ENCODE measurements around the gene MSL1.

The MSL1 gene

GRCh38 chr17:40098846-40099618, 22.7 kb upstream of the MSL1 start:
- Histone ChIP-seq H3K56ac (ENCODE audit: low read length) (peak overlapping the region; percentile 76), H2BK120ac (ENCODE audit: low read depth, low read length) (no peak overlapping the region), H3K4ac (ENCODE audit: low read depth, low read length) (peak overlapping the region; percentile 29), H2BK5ac (ENCODE audit: low read length) (peak overlapping the region; percentile 58), H3K4me2 (ENCODE audit: low read length) (peak overlapping the region; percentile 63), H2BK15ac (replicated peaks; ENCODE audit: low read depth) (no peak overlapping the region), H4K5ac (ENCODE audit: low read length) (peak overlapping the region; percentile 63), H3K23ac (ENCODE audit: low read length) (no peak overlapping the region), H2AK5ac (ENCODE audit: low read length) (peak overlapping the region; percentile 40), H3K27ac (ENCODE audit: low read depth, low read length) (no peak overlapping the region), H3K36me3 (ENCODE audit: control insufficient read depth, insufficient read depth, low read length) (no peaks in the 10 kb centered on the region), H3K4me1 (ENCODE audit: control insufficient read depth, low read depth, low read length) (peaks cover 14% of the 10 kb centered on the region), H3K27me3 (ENCODE audit: insufficient read depth, low read length, poor library complexity) (no peaks in the 10 kb centered on the region), H4K8ac (ENCODE audit: low read depth, low read length) (no peak overlapping the region), H3K4me3 (ENCODE audit: low read length) (no peak overlapping the region), H3K79me2 (ENCODE audit: control insufficient read depth, insufficient read depth, low read length) (no peaks in the 10 kb centered on the region), H3K9ac (ENCODE audit: low read length) (peak overlapping the region; percentile 36), H3K79me1 (ENCODE audit: low read length) (no peaks in the 10 kb centered on the region), H3K18ac (ENCODE audit: low read length) (peak overlapping the region; percentile 22)
- DNase-seq: peak; percentile 99
- WGBS (ENCODE audit: extremely low coverage, insufficient coverage, low lambda C conversion rate): 100% methylated on average over 1 of the region's 52 CpGs

GRCh38 chr17:40099619-40100418, 22.0 kb upstream of the MSL1 start:
- peak overlapping the region; percentile 63 for H3K4me2 ChIP-seq (ENCODE audit: low read length)
- H3K23ac ChIP-seq (ENCODE audit: low read length): no peak overlapping the region
- no CpG with 5 or more reads among the region's 31 CpGs for WGBS (ENCODE audit: extremely low coverage, insufficient coverage, low lambda C conversion rate)
- H3K36me3 ChIP-seq (ENCODE audit: control insufficient read depth, insufficient read depth, low read length): no peaks in the 10 kb centered on the region
- peak overlapping the region; percentile 89 for H3K56ac ChIP-seq (ENCODE audit: low read length)
- no peak overlapping the region for H2BK5ac ChIP-seq (ENCODE audit: low read length)
- H3K79me2 ChIP-seq (ENCODE audit: control insufficient read depth, insufficient read depth, low read length): no peaks in the 10 kb centered on the region
- no peak overlapping the region for H4K8ac ChIP-seq (ENCODE audit: low read depth, low read length)
- no peak overlapping the region for H4K5ac ChIP-seq (ENCODE audit: low read length)
- H3K4me3 ChIP-seq (ENCODE audit: low read length): peak overlapping the region; percentile 22
- no peak overlapping the region for H2BK15ac ChIP-seq (replicated peaks; ENCODE audit: low read depth)
- H3K18ac ChIP-seq (ENCODE audit: low read length): no peak overlapping the region
- no peak overlapping the region for H3K4ac ChIP-seq (ENCODE audit: low read depth, low read length)
- DNase-seq: no peak
- H3K27me3 ChIP-seq (ENCODE audit: insufficient read depth, low read length, poor library complexity): no peaks in the 10 kb centered on the region
- no peaks in the 10 kb centered on the region for H3K79me1 ChIP-seq (ENCODE audit: low read length)
- peaks cover 14% of the 10 kb centered on the region for H3K4me1 ChIP-seq (ENCODE audit: control insufficient read depth, low read depth, low read length)
- peak overlapping the region; percentile 65 for H3K9ac ChIP-seq (ENCODE audit: low read length)
- no peak overlapping the region for H3K27ac ChIP-seq (ENCODE audit: low read depth, low read length)
- no peak overlapping the region for H2AK5ac ChIP-seq (ENCODE audit: low read length)
- no peak overlapping the region for H2BK120ac ChIP-seq (ENCODE audit: low read depth, low read length)

- Histone ChIP-seq H3K79me2 (ENCODE audit: control insufficient read depth, insufficient read depth, low read length) (no peaks in the 10 kb centered on the region), H3K18ac (ENCODE audit: low read length) (no peak within 1 kb of the TSS), H3K4me3 (ENCODE audit: low read length) (peak within 1 kb of the TSS; percentile 25), H3K27ac (ENCODE audit: low read depth, low read length) (no peak within 1 kb of the TSS), H4K8ac (ENCODE audit: low read depth, low read length) (no peak within 1 kb of the TSS), H3K27me3 (ENCODE audit: insufficient read depth, low read length, poor library complexity) (no peaks in the 10 kb centered on the region), H3K23ac (ENCODE audit: low read length) (no peak within 1 kb of the TSS), H3K4me2 (ENCODE audit: low read length) (peak within 1 kb of the TSS; percentile 84), H3K56ac (ENCODE audit: low read length) (peak within 1 kb of the TSS; percentile 89), H3K9ac (ENCODE audit: low read length) (peak within 1 kb of the TSS; percentile 66), H3K4me1 (ENCODE audit: control insufficient read depth, low read depth, low read length) (peaks cover 14% of the 10 kb centered on the region), H2BK5ac (ENCODE audit: low read length) (no peak within 1 kb of the TSS), H3K79me1 (ENCODE audit: low read length) (no peaks in the 10 kb centered on the region), H2AK5ac (ENCODE audit: low read length) (no peak within 1 kb of the TSS), H2BK15ac (replicated peaks; ENCODE audit: low read depth) (no peak within 1 kb of the TSS), H3K36me3 (ENCODE audit: control insufficient read depth, insufficient read depth, low read length) (no peaks in the 10 kb centered on the region), H4K5ac (ENCODE audit: low read length) (no peak within 1 kb of the TSS), H3K4ac (ENCODE audit: low read depth, low read length) (no peak within 1 kb of the TSS), H2BK120ac (ENCODE audit: low read depth, low read length) (no peak within 1 kb of the TSS)
- DNase-seq: no peak
- no CpG with 5 or more reads among the region's 16 CpGs for WGBS (ENCODE audit: extremely low coverage, insufficient coverage, low lambda C conversion rate)
Measured at GRCh38 chr17:40100419-40100668, 21.4 kb upstream of the MSL1 start, which contains the start of gene NR1D1. Gene NR1D1, minus strand, starts transcription at chr17:40100589. Its CDS starts 495 bp downstream, at chr17:40100094.

GRCh38 chr17:40100669-40101366, 21.0 kb upstream of the MSL1 start:
- no peaks in the 10 kb centered on the region for H3K36me3 ChIP-seq (ENCODE audit: control insufficient read depth, insufficient read depth, low read length)
- H3K23ac ChIP-seq (ENCODE audit: low read length): no peak overlapping the region
- H3K56ac ChIP-seq (ENCODE audit: low read length): peak overlapping the region; percentile 83
- H3K4ac ChIP-seq (ENCODE audit: low read depth, low read length): no peak overlapping the region
- H3K9ac ChIP-seq (ENCODE audit: low read length): peak overlapping the region; percentile 66
- H2BK5ac ChIP-seq (ENCODE audit: low read length): no peak overlapping the region
- no peaks in the 10 kb centered on the region for H3K79me2 ChIP-seq (ENCODE audit: control insufficient read depth, insufficient read depth, low read length)
- H3K4me1 ChIP-seq (ENCODE audit: control insufficient read depth, low read depth, low read length): peaks cover 14% of the 10 kb centered on the region
- no peak overlapping the region for H2AK5ac ChIP-seq (ENCODE audit: low read length)
- H3K4me2 ChIP-seq (ENCODE audit: low read length): peak overlapping the region; percentile 84
- no peak overlapping the region for H4K8ac ChIP-seq (ENCODE audit: low read depth, low read length)
- peak overlapping the region; percentile 25 for H3K4me3 ChIP-seq (ENCODE audit: low read length)
- no peak overlapping the region for H2BK15ac ChIP-seq (replicated peaks; ENCODE audit: low read depth)
- no peak overlapping the region for H3K18ac ChIP-seq (ENCODE audit: low read length)
- no CpG with 5 or more reads among the region's 25 CpGs for WGBS (ENCODE audit: extremely low coverage, insufficient coverage, low lambda C conversion rate)
- H4K5ac ChIP-seq (ENCODE audit: low read length): no peak overlapping the region
- H3K27me3 ChIP-seq (ENCODE audit: insufficient read depth, low read length, poor library complexity): no peaks in the 10 kb centered on the region
- H3K27ac ChIP-seq (ENCODE audit: low read depth, low read length): no peak overlapping the region
- DNase-seq: peak; percentile 99
- H2BK120ac ChIP-seq (ENCODE audit: low read depth, low read length): no peak overlapping the region
- no peaks in the 10 kb centered on the region for H3K79me1 ChIP-seq (ENCODE audit: low read length)

GRCh38 chr17:40101367-40102210, 20.2 kb upstream of the MSL1 start:
- H3K79me2 ChIP-seq (ENCODE audit: control insufficient read depth, insufficient read depth, low read length): no peaks in the 10 kb centered on the region
- H3K4me2 ChIP-seq (ENCODE audit: low read length): no peak overlapping the region
- no peaks in the 10 kb centered on the region for H3K27me3 ChIP-seq (ENCODE audit: insufficient read depth, low read length, poor library complexity)
- H3K4me3 ChIP-seq (ENCODE audit: low read length): no peak overlapping the region
- H3K4ac ChIP-seq (ENCODE audit: low read depth, low read length): no peak overlapping the region
- no peak overlapping the region for H2AK5ac ChIP-seq (ENCODE audit: low read length)
- no peak for DNase-seq
- H3K79me1 ChIP-seq (ENCODE audit: low read length): no peaks in the 10 kb centered on the region
- no peak overlapping the region for H4K8ac ChIP-seq (ENCODE audit: low read depth, low read length)
- H3K4me1 ChIP-seq (ENCODE audit: control insufficient read depth, low read depth, low read length): peaks cover 14% of the 10 kb centered on the region
- no peak overlapping the region for H3K9ac ChIP-seq (ENCODE audit: low read length)
- H2BK120ac ChIP-seq (ENCODE audit: low read depth, low read length): no peak overlapping the region
- no peak overlapping the region for H3K18ac ChIP-seq (ENCODE audit: low read length)
- no CpG with 5 or more reads among the region's 16 CpGs for WGBS (ENCODE audit: extremely low coverage, insufficient coverage, low lambda C conversion rate)
- H3K27ac ChIP-seq (ENCODE audit: low read depth, low read length): no peak overlapping the region
- no peaks in the 10 kb centered on the region for H3K36me3 ChIP-seq (ENCODE audit: control insufficient read depth, insufficient read depth, low read length)
- no peak overlapping the region for H3K23ac ChIP-seq (ENCODE audit: low read length)
- no peak overlapping the region for H2BK15ac ChIP-seq (replicated peaks; ENCODE audit: low read depth)
- no peak overlapping the region for H3K56ac ChIP-seq (ENCODE audit: low read length)
- no peak overlapping the region for H4K5ac ChIP-seq (ENCODE audit: low read length)
- H2BK5ac ChIP-seq (ENCODE audit: low read length): no peak overlapping the region
